BJ (cell line): ENCODE data around the gene P2RX7. TPM values are rescaled to one million over a fixed set of nuclear protein-coding genes. Genes with fewer than 3 reads are reported as not detected.
"Not testable (repeated sequence)": the region's sequence is repeated elsewhere in the genome, so short reads cannot be mapped to it uniquely, and the experiment has no call there.

Experiments used
- CTCF ChIA-PET: fragments of 350-600 bp; formaldehyde crosslinking; extraction: SDS; loops from one replicate; lab custom pipeline; 2021; ENCODE audit warnings: antibody characterized with exemption, inconsistent platforms; lab: Yijun Ruan, JAX
- POLR2A ChIA-PET: fragments of 300-600 bp; sonication (Branson Sonifier 250); formaldehyde crosslinking; extraction: SDS; loops from one replicate; lab custom pipeline; 2021; ENCODE audit warnings: antibody characterized with exemption; lab: Charles Lee
- DNase-seq: peaks from one replicate; pipeline ENCODE4 v3.0.0-alpha.2; 2011; ENCODE audit warnings: low read depth
- H3K27me3 ChIP-seq: 2 replicates; pipeline ENCODE4 v1.6.0; 2011; ENCODE audit warnings: low read length; ENCODE audit not compliant: control insufficient read depth, insufficient read depth
- H3K36me3 ChIP-seq: 2 replicates; pipeline ENCODE4 v1.5.1; 2011; ENCODE audit warnings: low read length; ENCODE audit not compliant: control insufficient read depth, insufficient read depth
- H3K4me3 ChIP-seq: 2 replicates; pipeline ENCODE4 v1.5.1; 2011; ENCODE audit warnings: low read depth, mild to moderate bottlenecking, control low read depth, low read length
- polyA plus RNA-seq: library from polyadenylated mRNA; depleted of rRNA; stranded (reverse); fragments of >200 nt; gene quantifications from 2 replicates; pipeline ENCODE4 v1.2.3, GENCODE V29; 2011
- TF ChIP-seq, protein P1 (sequence below): IDR thresholded peaks from 2 replicates; pipeline ENCODE4 v1.5.1; 2011; ENCODE audit warnings: low read depth, mild to moderate bottlenecking, control low read depth, inconsistent platforms, low read length, moderate library complexity; ENCODE audit not compliant: insufficient read depth

Gene P2RX7
- polyA plus RNA-seq, 1 experiment: 0.20 TPM

DNA sequence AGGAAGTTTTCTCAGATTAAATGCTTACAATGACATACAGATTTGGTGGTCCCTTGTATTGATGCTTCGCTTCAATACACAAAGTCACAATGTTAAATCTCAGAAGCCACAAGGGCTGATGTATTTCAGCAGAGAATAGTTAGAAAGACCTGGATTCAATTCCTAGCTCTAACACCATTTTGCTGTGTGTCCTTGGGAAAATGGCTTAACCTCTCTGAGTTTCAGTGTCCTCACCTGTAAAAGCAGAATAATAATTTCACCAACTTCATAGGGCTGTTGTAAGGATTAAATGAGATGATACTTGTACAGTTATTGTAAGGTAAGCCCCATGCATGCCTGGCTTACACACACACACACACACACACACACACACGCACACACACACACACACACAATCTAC, 30.3 kb downstream of the P2RX7 start:
- CTCF ChIA-PET: interaction anchor here (0.9 kb wide), 1 partner anchor 26 kb away, joined by 3 read pairs; no protein-coding TSS in a partner anchor

DNA sequence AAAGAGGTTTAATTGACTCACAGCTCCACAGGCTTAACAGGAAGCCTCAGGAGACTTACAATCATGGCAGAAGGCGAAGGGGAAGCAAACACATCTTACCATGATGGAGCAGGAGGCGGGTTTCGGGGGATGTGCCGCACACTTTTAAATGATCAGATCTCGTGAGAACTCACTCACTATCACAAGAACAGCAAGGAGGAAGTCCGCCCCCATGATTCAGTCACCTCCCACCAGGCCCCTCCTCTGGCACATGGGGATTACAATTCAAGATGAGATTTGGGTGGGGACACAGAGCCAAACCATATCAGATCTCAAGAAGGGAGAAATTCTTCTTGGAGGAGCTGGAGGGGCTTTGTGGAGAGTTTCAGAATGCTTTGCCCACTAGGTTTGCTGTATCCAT, 32.2 kb downstream of the P2RX7 start:
- DNase-seq, H3K27me3 ChIP-seq, H3K36me3 ChIP-seq, H3K4me3 ChIP-seq, CTCF ChIA-PET, POLR2A ChIA-PET: not testable (repeated sequence)

More for the DNA sequence above, 30.3 kb downstream of the P2RX7 start:
- no peak for DNase-seq
- no peaks in the 10 kb centered on the region for H3K36me3 ChIP-seq
- TF ChIP-seq, protein P1, sequence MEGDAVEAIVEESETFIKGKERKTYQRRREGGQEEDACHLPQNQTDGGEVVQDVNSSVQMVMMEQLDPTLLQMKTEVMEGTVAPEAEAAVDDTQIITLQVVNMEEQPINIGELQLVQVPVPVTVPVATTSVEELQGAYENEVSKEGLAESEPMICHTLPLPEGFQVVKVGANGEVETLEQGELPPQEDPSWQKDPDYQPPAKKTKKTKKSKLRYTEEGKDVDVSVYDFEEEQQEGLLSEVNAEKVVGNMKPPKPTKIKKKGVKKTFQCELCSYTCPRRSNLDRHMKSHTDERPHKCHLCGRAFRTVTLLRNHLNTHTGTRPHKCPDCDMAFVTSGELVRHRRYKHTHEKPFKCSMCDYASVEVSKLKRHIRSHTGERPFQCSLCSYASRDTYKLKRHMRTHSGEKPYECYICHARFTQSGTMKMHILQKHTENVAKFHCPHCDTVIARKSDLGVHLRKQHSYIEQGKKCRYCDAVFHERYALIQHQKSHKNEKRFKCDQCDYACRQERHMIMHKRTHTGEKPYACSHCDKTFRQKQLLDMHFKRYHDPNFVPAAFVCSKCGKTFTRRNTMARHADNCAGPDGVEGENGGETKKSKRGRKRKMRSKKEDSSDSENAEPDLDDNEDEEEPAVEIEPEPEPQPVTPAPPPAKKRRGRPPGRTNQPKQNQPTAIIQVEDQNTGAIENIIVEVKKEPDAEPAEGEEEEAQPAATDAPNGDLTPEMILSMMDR: no peak
- no peak overlapping the region for H3K4me3 ChIP-seq
- POLR2A ChIA-PET: no interaction called here
- H3K27me3 ChIP-seq: no peaks in the 10 kb centered on the region; the same call in 1 of the 2 replicates

DNA sequence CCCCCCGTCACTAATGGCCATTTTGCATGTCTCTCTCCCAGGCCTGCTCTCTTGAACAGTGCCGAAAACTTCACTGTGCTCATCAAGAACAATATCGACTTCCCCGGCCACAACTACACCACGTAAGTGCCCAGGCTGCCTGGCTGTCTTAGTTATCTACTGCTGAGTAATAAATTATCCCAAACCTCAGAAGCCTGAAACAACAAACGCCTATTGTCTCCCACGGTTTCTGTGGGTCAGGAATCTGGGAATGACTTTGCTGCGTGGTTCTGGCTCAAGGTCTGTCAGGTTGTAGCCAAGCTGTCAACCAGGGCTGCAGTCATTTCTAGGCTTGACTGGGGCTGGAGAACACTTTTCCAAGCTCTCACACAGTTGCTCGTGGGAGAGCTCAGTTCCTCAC, 32.6 kb downstream of the P2RX7 start:
- no peaks in the 10 kb centered on the region; the same call in 1 of the 2 replicates for H3K27me3 ChIP-seq
- H3K36me3 ChIP-seq: no peaks in the 10 kb centered on the region
- no peak for DNase-seq
- ChIA-PET CTCF (no interaction called here), POLR2A (no interaction called here)
- H3K4me3 ChIP-seq: no peak overlapping the region
- TF ChIP-seq, protein P1: no peak

DNA sequence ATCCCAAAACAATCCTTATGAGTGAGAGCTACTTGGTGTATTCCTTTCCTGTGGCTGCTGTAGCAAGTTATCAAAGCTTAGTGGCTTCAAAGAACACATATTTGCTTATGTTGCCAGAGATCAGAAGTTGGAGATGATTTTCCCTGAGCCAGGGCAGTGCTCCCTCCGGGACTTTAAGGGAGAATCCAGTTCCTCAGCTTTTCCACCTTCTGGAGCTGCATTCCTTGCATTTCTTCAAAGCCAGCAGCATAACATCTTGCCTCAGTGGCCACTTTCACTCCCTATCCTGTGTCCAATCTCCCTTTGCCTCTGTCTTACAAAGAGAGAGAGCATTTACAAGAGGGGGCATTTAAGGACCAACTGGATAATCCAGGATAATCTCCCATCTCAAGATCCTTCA, 33.7 kb downstream of the P2RX7 start:
- Histone ChIP-seq H3K36me3 (no peaks in the 10 kb centered on the region), H3K4me3 (no peak overlapping the region), H3K27me3 (no peaks in the 10 kb centered on the region; the same call in 1 of the 2 replicates)
- TF ChIP-seq, protein P1: no peak
- DNase-seq: no peak
- POLR2A ChIA-PET: no interaction called here
- CTCF ChIA-PET: no interaction called here

DNA sequence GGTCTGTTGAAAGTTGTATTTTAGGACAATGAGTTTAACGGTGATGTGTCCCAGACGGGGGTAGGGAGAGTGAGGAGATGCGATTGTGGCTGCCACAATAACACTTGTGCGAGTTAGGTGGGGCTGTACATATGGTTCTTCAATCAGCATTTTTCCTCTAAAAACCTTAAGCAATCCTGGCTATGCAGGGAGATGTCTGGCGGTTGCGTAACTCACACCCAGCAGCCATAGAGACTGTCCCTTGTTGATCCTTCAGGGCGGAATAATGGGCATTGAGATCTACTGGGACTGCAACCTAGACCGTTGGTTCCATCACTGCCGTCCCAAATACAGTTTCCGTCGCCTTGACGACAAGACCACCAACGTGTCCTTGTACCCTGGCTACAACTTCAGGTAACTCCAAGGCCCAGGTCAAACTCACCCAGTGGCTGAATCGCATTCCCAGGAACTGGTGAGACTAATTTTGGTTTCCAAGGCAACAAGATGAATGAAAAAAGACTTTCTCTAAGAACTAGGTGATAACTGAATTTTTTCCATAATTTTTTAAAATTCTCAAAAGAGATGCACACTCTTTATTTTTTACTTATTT, 34.6 kb downstream of the P2RX7 start:
- POLR2A ChIA-PET: no interaction called here
- Histone ChIP-seq H3K4me3 (no peak overlapping the region), H3K27me3 (no peaks in the 10 kb centered on the region), H3K36me3 (no peaks in the 10 kb centered on the region)
- no peak for DNase-seq
- CTCF ChIA-PET: interaction anchor here (0.6 kb wide), 1 partner anchor 17 kb away, joined by 4 read pairs; no protein-coding TSS in a partner anchor
- TF ChIP-seq, protein P1: no peak

DNA sequence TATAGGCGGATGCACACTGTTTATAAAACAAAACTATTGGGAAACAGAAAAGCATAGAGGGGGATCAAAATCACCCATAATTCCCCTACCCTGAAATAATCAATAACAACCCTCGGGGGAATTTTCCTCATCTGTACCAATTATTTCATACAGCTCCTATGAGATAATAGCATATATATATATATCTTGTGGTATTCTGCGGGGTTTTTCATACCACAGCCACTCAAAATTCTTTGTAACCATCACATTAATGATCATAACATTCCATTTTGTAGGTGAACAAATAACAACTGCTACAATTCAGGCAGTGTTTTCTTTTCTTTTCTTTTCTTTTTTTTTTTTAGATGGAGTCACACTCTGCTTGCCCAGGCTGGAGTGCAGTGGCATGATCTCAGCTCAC, 35.3 kb downstream of the P2RX7 start:
- no peaks in the 10 kb centered on the region for H3K36me3 ChIP-seq
- TF ChIP-seq, protein P1: no peak
- DNase-seq: no peak
- ChIA-PET CTCF (no interaction called here), POLR2A (no interaction called here)
- H3K4me3 ChIP-seq: no peak overlapping the region
- no peaks in the 10 kb centered on the region for H3K27me3 ChIP-seq
